ENCODE results near the gene KCNJ1.

The KCNJ1 gene

GRCh38 chr11:128901653-128902514 lies 34.8 kb upstream of the KCNJ1 start:
- no peak for DNase-seq

DNA sequence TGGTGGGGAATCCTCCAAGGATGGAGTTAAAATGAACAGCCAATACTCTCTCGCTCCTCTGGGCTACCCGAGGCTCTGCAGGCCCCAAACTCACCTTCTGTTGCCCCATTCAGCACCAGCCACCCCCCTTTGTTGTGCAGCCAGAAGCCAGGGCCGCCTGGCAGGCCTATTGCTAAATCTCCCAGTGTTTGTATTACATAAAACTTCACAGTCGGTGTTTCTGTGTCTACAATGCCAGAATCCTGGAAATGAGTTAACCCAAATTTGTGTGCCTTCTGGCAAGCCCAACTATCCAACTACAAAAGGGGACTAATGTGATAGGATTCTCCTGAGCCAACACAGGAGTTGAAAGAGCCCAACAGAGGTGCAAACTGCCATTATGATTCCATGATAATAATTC lies 33.4 kb upstream of the KCNJ1 start:
- no peak for DNase-seq

GRCh38 chr11:128898580-128899344 lies 31.7 kb upstream of the KCNJ1 start:
- no peak for DNase-seq

- no peak for DNase-seq
Observed at GRCh38 chr11:128897826-128898225, 30.7 kb upstream of the KCNJ1 start.

GRCh38 chr11:128896356-128896755 lies 29.3 kb upstream of the KCNJ1 start:
- no peak for DNase-seq

DNA sequence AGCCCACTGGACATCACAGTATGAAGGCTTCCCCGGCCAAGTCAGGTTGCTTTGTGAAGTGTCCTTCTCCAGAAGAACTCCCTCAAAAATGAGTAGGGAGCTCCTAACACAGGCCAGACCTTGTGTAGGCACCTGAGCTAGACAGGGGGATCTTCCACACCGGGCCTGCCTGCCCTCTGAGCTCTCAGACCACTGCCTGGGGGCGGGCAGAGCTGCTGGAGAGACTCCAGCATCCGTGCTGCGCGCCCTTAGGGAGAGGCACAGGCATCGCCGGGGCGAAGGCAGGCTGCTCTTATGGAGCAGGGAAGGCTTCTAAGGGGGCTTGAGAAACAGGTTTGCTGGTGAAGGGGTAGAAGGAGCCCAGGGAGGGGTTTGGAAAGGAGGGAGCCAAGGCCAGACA lies 28.4 kb upstream of the KCNJ1 start:
- no peak for DNase-seq

- no peak for DNase-seq
Observed at GRCh38 chr11:128894685-128895084, 27.6 kb upstream of the KCNJ1 start.

DNA sequence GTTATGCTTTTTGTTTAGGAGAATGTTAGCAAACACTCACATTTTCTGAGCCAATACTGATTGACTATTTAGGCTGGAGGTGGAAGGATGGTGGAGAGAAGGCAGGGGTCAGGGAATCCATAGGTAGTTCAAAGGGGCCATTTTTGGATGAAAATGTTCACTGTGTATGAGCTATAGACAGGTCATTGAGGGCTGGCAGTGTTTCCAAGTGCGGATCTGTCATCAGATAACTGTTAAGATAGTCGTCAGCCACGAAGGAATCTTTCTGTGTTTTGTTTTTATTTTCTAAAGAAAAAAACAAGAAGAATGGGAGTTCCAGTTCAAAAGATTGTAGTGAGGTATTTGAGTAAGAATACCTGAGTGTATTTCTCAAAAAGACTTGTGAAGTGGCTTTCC lies 27.2 kb upstream of the KCNJ1 start:
- no peak for DNase-seq

DNA sequence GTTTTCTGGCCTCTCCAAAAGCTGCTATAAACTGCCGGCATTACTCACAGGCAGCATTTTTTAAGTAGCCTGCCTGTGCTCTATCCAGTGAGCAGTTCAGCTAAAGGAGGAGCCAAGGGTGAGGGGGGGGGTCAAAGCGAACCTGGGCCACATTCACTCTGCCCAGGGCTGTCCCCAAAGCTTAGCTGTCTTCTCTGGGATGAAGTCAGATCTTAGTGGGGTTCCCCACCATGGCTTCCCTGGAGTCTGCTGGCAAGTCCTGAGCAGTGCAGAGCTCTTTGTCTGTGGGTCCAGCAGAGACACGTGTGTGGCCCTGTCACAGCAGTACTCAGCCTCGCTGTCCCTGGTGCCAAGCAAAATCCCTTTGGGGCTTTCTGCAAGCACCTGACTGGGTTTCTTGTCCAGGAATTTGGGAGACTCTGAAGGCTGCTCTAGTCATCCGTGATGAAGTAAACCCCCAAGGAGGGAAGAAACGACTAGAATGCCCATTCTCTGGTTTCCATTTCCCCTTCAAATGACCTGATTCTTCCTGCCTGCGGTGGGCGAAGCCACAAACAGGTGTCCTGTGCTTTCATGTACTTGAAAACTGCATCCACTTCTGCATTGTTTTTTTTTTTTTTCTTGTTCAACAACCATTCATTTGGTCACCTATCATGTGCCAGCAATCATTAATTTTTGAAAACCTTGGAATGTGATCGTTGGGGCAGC lies 26.6 kb upstream of the KCNJ1 start:
- DNase-seq: no peak

DNA sequence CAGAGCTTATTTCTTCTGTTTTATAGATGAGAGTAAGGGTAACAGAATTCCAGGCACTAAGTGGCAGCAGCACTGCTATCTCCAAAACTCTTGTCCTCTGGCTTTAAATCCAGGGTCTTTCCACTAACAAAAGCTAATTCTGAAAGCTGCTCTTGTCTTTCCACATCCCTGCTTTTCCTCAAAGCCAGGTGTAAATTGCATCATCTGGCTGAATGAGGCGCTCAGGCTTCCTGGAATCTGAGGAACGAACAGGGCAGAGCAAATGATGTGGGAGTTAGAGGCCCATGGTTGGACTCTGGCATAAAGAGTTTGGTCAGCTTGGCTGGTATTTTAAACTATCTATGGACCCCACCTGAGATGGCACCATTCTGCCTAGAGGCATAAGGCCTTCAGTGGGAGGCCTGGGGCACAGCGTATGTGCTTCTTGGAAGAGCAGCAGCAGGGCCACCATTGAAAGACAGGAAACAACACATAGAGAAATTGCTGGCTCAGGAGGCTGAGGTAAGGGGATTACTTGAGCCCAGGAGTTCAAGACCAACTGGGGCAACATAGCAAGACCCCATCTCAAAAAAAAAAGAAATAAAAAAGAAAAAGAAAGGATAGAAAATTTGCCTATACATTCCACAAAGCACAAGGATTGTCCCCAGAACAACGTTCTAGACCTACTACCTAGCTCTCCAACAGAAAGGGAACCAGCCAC lies 25.9 kb upstream of the KCNJ1 start:
- no peak for DNase-seq

GRCh38 chr11:128891913-128892398 lies 24.9 kb upstream of the KCNJ1 start:
- no peak for DNase-seq

GRCh38 chr11:128890543-128891368 lies 23.7 kb upstream of the KCNJ1 start, which contains the start of gene KCNJ5:
Gene KCNJ5 (plus strand): TSS chr11:128891356. CDS start chr11:128911274, 19,918 bp downstream.
- DNase-seq: no peak

GRCh38 chr11:128890216-128890542 lies 23.1 kb upstream of the KCNJ1 start:
- DNase-seq: no peak

GRCh38 chr11:128889657-128890213 lies 22.6 kb upstream of the KCNJ1 start:
- DNase-seq: no peak

DNA sequence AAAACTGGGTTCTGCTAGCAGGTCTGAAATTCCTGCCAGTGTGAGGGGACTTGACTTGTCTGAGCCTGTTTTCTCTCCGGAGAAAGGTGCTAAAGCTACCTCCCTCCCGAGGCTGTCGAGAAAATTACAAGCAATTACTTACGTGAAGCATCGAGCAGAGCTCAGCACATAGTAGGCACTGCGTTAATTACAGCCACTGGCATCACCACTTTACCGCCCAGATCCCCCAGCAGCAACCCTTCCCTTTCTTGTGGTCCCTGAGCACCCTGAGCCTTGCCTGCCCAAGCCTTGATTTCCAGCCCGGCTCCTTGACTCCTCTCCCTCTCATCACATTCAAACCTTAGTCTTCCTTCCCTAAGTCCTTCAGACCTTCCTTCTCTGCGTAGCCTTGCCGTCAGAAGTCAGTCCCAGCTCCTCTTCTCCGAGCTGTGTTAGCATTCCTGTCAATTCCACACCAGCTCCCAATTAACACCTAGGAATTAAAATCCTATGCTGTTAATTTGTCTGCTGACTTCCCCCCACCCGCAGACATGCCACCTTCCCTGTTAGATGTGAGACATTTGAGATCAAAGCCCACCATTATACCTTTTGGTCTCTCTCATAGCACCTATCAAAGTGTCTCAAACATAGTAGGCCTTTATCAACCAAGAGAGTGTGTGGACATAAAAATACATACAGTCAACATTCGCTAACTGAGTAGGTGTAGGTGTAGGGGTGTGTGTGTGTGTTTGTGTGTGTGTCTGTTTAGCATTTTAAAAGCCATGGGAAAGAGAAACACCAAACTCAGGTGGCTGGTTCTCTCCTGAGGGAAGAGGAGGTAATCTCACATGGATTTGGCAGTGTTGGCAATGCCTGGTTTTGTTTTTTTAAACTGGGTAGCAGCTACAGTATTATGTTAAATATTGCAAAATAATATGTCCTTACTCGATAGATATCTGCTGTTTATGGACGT lies 21.2 kb upstream of the KCNJ1 start:
- DNase-seq: no peak

DNA sequence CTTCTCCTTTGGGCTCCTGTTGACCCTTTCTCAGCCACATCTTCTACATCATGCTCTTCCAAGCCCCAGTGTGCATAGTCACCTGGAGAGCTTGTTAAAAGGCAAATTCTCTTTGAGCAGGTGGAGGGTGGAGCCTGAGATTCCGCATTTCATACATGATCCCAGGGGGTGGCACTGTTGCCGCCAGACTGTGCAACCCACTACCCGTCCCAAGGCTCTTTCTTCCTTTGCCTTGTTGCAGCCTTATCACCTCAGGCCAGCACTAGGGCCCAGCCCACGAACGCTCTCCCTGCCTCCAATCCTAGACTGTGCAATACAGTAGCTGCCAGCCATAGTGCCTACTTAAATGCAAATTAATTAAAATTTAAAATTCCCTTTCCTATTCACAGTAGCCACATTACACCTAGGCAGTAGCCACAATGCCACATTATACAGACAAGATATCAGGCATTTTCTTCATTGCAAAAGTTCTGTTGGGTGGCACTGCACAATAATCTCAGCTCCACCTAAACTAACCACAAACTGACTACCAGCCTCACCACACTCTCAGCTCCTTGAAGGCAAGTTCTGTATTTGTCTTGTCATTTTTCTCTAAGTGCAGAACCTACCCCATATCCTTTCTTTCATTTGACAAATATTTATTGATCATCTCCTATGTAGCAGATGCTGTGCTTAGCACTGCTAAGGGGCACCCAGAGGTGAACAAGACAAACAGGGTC lies 19.5 kb upstream of the KCNJ1 start:
- DNase-seq: no peak

DNA sequence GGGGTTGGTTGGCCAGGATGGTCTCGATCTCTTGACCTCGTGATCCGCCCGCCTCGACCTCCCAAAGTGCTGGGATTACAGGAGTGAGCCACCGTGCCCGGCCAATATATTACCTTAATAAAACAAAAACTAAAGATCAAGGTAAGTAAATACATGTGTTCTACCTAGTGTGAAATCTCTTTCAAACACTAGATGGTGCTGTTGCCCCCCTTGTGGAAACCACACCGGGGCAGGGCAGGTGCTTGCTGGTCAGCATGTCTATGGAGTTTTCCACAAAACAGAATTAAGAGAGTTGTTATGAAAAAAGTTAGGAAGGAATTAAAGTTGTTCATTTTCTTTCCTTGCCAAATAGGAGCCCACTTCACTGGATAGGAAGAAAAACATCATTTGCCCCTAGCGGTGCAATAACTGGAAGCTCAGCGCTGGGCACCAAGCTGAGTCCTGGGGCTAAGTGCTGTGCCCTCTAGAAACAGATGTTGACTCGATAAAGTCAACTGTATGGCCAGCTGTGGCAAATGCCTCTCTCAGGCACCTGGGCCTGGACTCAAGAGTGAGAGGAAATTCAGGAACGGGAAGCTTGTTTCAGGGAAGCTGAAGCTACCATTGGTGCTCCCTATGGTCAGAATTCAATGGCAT lies 17.7 kb upstream of the KCNJ1 start:
- DNase-seq: peak; percentile 21

DNA sequence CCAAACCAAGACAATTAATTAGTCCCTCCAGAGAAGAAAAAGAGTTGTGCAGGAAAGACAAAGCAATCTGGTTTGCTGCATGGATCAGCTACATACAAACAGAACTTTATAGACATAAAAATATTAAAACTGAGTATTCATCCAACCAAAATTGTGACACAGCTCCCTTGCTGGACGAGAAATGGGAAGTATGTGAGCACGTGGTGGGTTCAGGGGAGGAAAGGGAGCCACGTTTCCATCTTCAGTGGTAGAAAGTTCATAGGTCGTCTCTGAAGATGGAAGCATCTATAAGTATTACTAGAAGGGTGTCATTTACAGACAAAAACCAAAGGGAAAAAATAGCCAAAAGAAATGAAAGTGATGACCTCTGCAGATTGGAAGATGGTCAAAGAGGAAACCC lies 17.0 kb upstream of the KCNJ1 start:
- DNase-seq: no peak

DNA sequence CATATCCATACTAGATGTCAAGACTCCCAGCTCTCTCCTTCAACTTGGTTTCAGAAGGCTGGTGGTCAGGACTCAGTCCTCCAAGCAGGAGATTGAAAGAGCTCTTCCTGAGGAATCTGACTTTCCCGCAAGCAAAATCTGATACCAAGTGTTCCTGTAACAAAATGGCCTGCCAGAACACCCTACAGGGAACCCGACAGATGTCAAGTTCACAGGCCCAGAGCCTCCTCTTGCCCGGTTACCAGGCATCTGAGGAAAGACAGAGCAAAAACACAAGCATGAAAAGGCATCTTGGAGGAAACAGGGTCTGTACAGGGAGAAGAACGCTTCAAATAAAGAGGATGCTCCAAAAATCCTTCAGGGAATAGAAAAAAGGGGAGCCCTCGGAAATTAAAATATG lies 15.4 kb upstream of the KCNJ1 start:
- no peak for DNase-seq

Data from NK-92 treated with Interleukin-12 subunit alpha and Interleukin-12 subunit beta, amount 100 ng/mL, for 24 hours (cell line).